ENCODE results near the gene PHF12. TPM values are rescaled to one million over a fixed set of nuclear protein-coding genes. Genes with fewer than 3 reads are reported as not detected.

PHF12 gene
- total RNA-seq, 3 donors from 2014 or later (not counting 1 experiment from before 2014, with no cell fraction given), result 163 to 177 (median 171) TPM

DNA sequence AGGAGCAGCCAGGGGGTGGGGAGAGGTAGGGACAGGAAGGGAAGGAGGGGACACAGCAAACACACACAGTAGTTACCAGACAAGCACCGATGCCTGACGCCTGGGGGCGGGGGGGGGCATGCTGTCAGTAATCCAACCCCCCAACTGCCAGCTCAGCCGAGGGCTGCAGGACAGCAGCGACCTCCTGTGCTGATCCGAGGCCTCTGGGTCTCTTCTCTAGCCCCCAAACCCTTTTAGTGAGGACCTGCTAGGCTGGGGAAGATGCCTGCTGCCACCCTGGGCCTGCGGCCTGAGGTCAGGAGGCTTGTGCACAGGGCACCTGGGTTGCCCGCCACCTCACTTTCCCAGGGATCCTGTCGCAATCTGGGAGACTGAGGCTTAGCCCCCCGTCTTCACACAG is 65.4 kb downstream of the PHF12 start:
- no peak for ATAC-seq
- 96% methylated on average over 10 of the region's 10 CpGs for WGBS (ENCODE audit: insufficient coverage)

DNA sequence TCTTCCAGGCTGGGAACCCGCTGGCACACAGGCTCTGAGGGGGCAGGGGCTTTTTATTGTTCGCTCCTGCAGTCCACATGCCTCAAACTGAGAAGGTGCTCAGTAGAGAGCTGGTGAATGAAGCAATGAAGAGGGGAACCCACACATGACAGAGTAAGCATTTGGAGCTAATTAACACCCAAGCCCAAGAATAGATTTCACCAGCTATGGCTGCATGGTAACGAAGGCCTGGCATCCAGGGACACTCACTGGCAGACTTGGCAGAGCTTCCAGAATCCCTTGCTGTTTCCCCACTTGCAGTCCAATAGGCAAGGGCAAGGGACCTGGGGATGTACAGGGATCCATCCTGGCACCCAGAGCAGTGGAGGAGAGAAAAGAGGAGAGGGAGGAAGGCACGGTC is 66.0 kb downstream of the PHF12 start:
- Mint-ChIP-seq H3K4me3 (no peak overlapping the region), H3K36me3 (peaks cover 1% of the 10 kb centered on the region), H3K9me3 (no peaks in the 10 kb centered on the region), H3K27me3 (ENCODE audit: low read depth in 2 of 2) (no peaks in the 10 kb centered on the region), H3K27ac (peak overlapping the region in 1 of 2 donors; percentile 27), H3K4me1 (peaks cover 10 to 21% of the 10 kb centered on the region in 2 donors)
- Histone ChIP-seq H3K36me3 (ENCODE audit: control insufficient read depth, insufficient read depth, low read length) (peaks cover 66% of the 10 kb centered on the region), H3K4me3 (ENCODE audit: low read length) (no peak overlapping the region), H3K4me1 (ENCODE audit: control insufficient read depth, insufficient read depth, low read length) (peaks cover 13% of the 10 kb centered on the region), H3K27ac (ENCODE audit: low read length) (no peak overlapping the region), H3K27me3 (ENCODE audit: control insufficient read depth, insufficient read depth, low read length) (no peaks in the 10 kb centered on the region), H3K9me3 (ENCODE audit: control insufficient read depth, insufficient read depth, low read length) (no peaks in the 10 kb centered on the region)
- DNase-seq (no peak), ATAC-seq (no peak)
- intact Hi-C loops (cut with micrococcal nuclease), result no loop called here
- TF ChIP-seq, protein P1, sequence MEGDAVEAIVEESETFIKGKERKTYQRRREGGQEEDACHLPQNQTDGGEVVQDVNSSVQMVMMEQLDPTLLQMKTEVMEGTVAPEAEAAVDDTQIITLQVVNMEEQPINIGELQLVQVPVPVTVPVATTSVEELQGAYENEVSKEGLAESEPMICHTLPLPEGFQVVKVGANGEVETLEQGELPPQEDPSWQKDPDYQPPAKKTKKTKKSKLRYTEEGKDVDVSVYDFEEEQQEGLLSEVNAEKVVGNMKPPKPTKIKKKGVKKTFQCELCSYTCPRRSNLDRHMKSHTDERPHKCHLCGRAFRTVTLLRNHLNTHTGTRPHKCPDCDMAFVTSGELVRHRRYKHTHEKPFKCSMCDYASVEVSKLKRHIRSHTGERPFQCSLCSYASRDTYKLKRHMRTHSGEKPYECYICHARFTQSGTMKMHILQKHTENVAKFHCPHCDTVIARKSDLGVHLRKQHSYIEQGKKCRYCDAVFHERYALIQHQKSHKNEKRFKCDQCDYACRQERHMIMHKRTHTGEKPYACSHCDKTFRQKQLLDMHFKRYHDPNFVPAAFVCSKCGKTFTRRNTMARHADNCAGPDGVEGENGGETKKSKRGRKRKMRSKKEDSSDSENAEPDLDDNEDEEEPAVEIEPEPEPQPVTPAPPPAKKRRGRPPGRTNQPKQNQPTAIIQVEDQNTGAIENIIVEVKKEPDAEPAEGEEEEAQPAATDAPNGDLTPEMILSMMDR (IDR thresholded peaks at IDR 0.05), result no peak
- 89% methylated on average over 4 of the region's 4 CpGs for WGBS (ENCODE audit: insufficient coverage)

More for the DNA sequence above, 65.4 kb downstream of the PHF12 start:
- Histone ChIP-seq H3K9me3 (ENCODE audit: control insufficient read depth, insufficient read depth, low read length) (no peaks in the 10 kb centered on the region), H3K36me3 (ENCODE audit: control insufficient read depth, insufficient read depth, low read length) (peaks cover 60% of the 10 kb centered on the region), H3K27me3 (ENCODE audit: control insufficient read depth, insufficient read depth, low read length) (no peaks in the 10 kb centered on the region), H3K4me3 (ENCODE audit: low read length) (no peak overlapping the region), H3K4me1 (ENCODE audit: control insufficient read depth, insufficient read depth, low read length) (peaks cover 13% of the 10 kb centered on the region), H3K27ac (ENCODE audit: low read length) (no peak overlapping the region)
- H3K27me3 Mint-ChIP-seq (ENCODE audit: low read depth in 2 of 2), result no peaks in the 10 kb centered on the region
- no peak overlapping the region for H3K4me3 Mint-ChIP-seq
- H3K4me1 Mint-ChIP-seq, result peaks cover 16 to 23% of the 10 kb centered on the region in 2 donors
- no peaks in the 10 kb centered on the region for H3K9me3 Mint-ChIP-seq
- intact Hi-C loops (cut with micrococcal nuclease), result no loop called here
- no peaks in the 10 kb centered on the region for H3K36me3 Mint-ChIP-seq
- H3K27ac Mint-ChIP-seq, result no peak overlapping the region
- no peak for DNase-seq
- TF ChIP-seq, protein P1 (IDR thresholded peaks at IDR 0.05), result no peak

DNA sequence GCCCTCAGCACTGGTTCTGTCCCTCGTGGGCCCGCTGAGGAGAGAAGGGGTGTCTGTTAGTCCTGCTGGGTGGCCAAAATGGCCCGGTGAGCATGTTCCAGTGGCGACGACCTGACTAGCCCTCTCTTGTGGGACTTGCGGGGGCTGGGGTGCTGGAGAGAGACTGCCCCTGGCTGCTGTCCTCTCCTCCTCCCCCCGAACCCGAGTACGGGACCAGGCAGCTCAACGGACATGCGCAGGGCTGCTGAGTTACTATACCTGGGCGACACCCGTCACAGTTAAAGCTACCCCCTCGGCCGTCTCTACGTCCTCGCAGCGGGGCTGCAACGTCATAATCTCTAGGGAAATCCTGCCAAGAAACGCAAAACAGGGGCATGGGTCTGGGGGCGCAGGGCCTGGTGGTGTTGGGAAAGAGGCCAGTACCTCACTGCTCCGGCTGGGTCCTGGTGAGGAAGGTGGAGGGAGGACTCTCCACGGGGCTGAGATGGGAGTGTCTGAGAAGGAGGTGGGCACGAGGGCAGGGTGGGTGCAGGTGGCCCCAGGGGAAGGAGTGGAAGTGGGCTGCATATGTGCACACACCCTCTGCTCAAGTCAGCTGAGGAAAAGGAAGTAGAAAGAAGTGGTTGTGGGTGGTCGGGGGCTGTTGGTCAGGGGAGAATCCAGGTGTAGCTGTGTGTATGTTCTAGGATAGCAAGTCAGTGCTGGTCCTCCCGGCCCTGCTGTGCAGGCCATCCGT is 67.2 kb downstream of the PHF12 start:
- peaks cover 78% of the 10 kb centered on the region for H3K36me3 ChIP-seq (ENCODE audit: control insufficient read depth, insufficient read depth, low read length)
- intact Hi-C loops (cut with micrococcal nuclease), result no loop called here
- WGBS (ENCODE audit: insufficient coverage), result 89% methylated on average over 27 of the region's 27 CpGs
- Mint-ChIP-seq H3K27ac (peak overlapping the region in 1 of 2 donors; percentile 36), H3K36me3 (peaks cover 8% of the 10 kb centered on the region), H3K4me3 (no peak overlapping the region), H3K4me1 (peaks cover 5 to 22% of the 10 kb centered on the region in 2 donors), H3K27me3 (ENCODE audit: low read depth in 2 of 2) (no peaks in the 10 kb centered on the region), H3K9me3 (no peaks in the 10 kb centered on the region)
- no peak overlapping the region for H3K27ac ChIP-seq (ENCODE audit: low read length)
- H3K27me3 ChIP-seq (ENCODE audit: control insufficient read depth, insufficient read depth, low read length), result no peaks in the 10 kb centered on the region
- ATAC-seq (no peak), DNase-seq (no peak)
- peaks cover 10% of the 10 kb centered on the region for H3K4me1 ChIP-seq (ENCODE audit: control insufficient read depth, insufficient read depth, low read length)
- TF ChIP-seq, protein P1 (IDR thresholded peaks at IDR 0.05), result no peak
- no peaks in the 10 kb centered on the region for H3K9me3 ChIP-seq (ENCODE audit: control insufficient read depth, insufficient read depth, low read length)
- no peak overlapping the region for H3K4me3 ChIP-seq (ENCODE audit: low read length)

All from natural killer cell (primary cell).